MM.1S (cell line): ENCODE results near the gene CEP350.

Source experiments
- DNase-seq: peaks from one replicate; pipeline ENCODE4 v3.0.0-alpha.2; 2015
- H2AFZ ChIP-seq: fragments of 300-600 bp; sonication (generic); 2 replicates; pipeline ENCODE4 v1.6.0; 2016; ENCODE audit warnings: antibody characterized with exemption, low read length
- H3F3A ChIP-seq: fragments of 300-600 bp; sonication (generic); 2 replicates; pipeline ENCODE4 v1.6.1; 2016; ENCODE audit warnings: mild to moderate bottlenecking, antibody characterized with exemption, low read length, moderate library complexity, mixed read lengths; ENCODE audit not compliant: insufficient read depth
- H3K27ac ChIP-seq: fragments of 300-600 bp; sonication (generic); 2 replicates; pipeline ENCODE4 v1.5.1; 2016; ENCODE audit warnings: mild to moderate bottlenecking, low read length
- H3K27me3 ChIP-seq: fragments of 300-600 bp; sonication (generic); replicated peaks from 2 replicates; pipeline ENCODE4 v1.6.0; 2016; ENCODE audit warnings: low read length; ENCODE audit not compliant: insufficient read depth
- H3K36me3 ChIP-seq: fragments of 300-600 bp; sonication (generic); replicated peaks from 2 replicates; pipeline ENCODE4 v1.6.1; 2016; ENCODE audit warnings: mild to moderate bottlenecking, low read length, mixed read lengths; ENCODE audit not compliant: insufficient read depth
- H3K4me1 ChIP-seq: fragments of 300-600 bp; sonication (generic); 2 replicates; pipeline ENCODE4 v1.6.1; 2016; ENCODE audit warnings: low read length, mixed read lengths
- H3K4me2 ChIP-seq: fragments of 300-600 bp; sonication (generic); 2 replicates; pipeline ENCODE4 v1.6.0; 2016; ENCODE audit warnings: low read depth, low read length
- H3K4me3 ChIP-seq: fragments of 300-600 bp; sonication (generic); 2 replicates; pipeline ENCODE4 v1.5.1; 2016; ENCODE audit warnings: low read length, mixed read lengths
- H3K79me2 ChIP-seq: fragments of 300-600 bp; sonication (generic); 2 replicates; pipeline ENCODE4 v1.6.1; 2016; ENCODE audit warnings: mixed run types, low read length, mixed read lengths
- H3K9ac ChIP-seq: fragments of 300-600 bp; sonication (generic); 2 replicates; pipeline ENCODE4 v1.6.1; 2016; ENCODE audit warnings: low read length, mixed read lengths
- H3K9me2 ChIP-seq: fragments of 300-600 bp; sonication (generic); replicated peaks from 2 replicates; pipeline ENCODE4 v1.6.1; 2016; ENCODE audit warnings: mild to moderate bottlenecking, low read length, mixed read lengths; ENCODE audit not compliant: insufficient read depth
- H3K9me3 ChIP-seq: fragments of 300-600 bp; sonication (generic); replicated peaks from 2 replicates; pipeline ENCODE4 v1.6.1; 2016; ENCODE audit warnings: mild to moderate bottlenecking, low read length, mixed read lengths; ENCODE audit not compliant: insufficient read depth
- H4K20me1 ChIP-seq: fragments of 300-600 bp; sonication (generic); 2 replicates; pipeline ENCODE4 v1.6.1; 2016; ENCODE audit warnings: mild to moderate bottlenecking, low read length, moderate library complexity, mixed read lengths; ENCODE audit not compliant: insufficient read depth
- CTCF ChIP-seq: fragments of 300-600 bp; sonication (generic); IDR thresholded peaks from 2 replicates; pipeline ENCODE4 v1.5.1; 2016; ENCODE audit warnings: antibody characterized with exemption, low read length, mixed read lengths
- EZH2 ChIP-seq: fragments of 300-600 bp; sonication (generic); optimal IDR thresholded peaks from 2 replicates; pipeline ENCODE3; 2017; ENCODE audit warnings: low read depth, mild to moderate bottlenecking, antibody characterized with exemption, low read length, mixed read lengths
- EZH2phosphoT487 ChIP-seq: fragments of 300-600 bp; sonication (generic); IDR thresholded peaks from 2 replicates; pipeline ENCODE4 v1.6.1; 2018; ENCODE audit warnings: antibody characterized with exemption, low read length

The CEP350 gene

GRCh38 chr1:180117764-180118116, 163.1 kb downstream of the CEP350 start:
- no peak overlapping the region for H2AFZ ChIP-seq
- no peak overlapping the region for H3K4me2 ChIP-seq

DNA sequence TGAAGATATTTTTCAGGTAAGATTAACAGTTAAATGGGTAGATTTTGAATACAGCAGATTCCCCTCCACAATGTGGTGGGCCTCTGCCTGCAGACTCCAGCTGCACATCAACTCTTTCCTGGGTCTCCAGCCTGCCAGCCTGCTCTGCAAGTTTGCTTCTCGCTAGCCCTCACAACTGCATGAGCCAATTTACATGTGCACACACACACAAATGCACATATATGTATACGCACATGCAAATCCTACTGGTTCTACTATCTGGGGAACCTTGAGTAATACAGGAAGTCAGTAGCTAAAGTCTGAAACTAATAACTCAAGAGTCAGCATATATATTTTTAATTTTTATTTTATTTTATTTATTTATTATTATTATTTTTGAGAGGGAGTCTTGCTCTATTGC, 165.2 kb downstream of the CEP350 start:
- TF ChIP-seq EZH2 (no peak), EZH2phosphoT487 (no peak), CTCF (no peak)
- Histone ChIP-seq H3K27ac (no peak overlapping the region), H3F3A (no peaks in the 10 kb centered on the region), H3K9me2 (no peaks in the 10 kb centered on the region), H3K4me1 (no peaks in the 10 kb centered on the region), H2AFZ (no peak overlapping the region), H3K4me3 (no peak overlapping the region), H3K4me2 (no peak overlapping the region), H3K36me3 (no peaks in the 10 kb centered on the region), H3K79me2 (no peaks in the 10 kb centered on the region), H4K20me1 (no peaks in the 10 kb centered on the region), H3K27me3 (no peaks in the 10 kb centered on the region), H3K9ac (no peak overlapping the region), H3K9me3 (no peaks in the 10 kb centered on the region)
- DNase-seq: no peak

More at GRCh38 chr1:180117764-180118116, 163.1 kb downstream of the CEP350 start:
- no peaks in the 10 kb centered on the region for H3K27me3 ChIP-seq
- no peaks in the 10 kb centered on the region for H3K9me2 ChIP-seq
- no peak for DNase-seq
- no peaks in the 10 kb centered on the region; the same call in 1 of the 2 replicates for H3K36me3 ChIP-seq
- no peak overlapping the region for H3K27ac ChIP-seq
- H3K79me2 ChIP-seq: no peaks in the 10 kb centered on the region
- no peak overlapping the region for H3K9ac ChIP-seq
- no peak overlapping the region for H3K4me3 ChIP-seq
- H3K9me3 ChIP-seq: no peaks in the 10 kb centered on the region
- no peaks in the 10 kb centered on the region for H3K4me1 ChIP-seq
- TF ChIP-seq EZH2 (no peak), EZH2phosphoT487 (no peak), CTCF (no peak)
- H3F3A ChIP-seq: no peaks in the 10 kb centered on the region
- H4K20me1 ChIP-seq: no peaks in the 10 kb centered on the region

DNA sequence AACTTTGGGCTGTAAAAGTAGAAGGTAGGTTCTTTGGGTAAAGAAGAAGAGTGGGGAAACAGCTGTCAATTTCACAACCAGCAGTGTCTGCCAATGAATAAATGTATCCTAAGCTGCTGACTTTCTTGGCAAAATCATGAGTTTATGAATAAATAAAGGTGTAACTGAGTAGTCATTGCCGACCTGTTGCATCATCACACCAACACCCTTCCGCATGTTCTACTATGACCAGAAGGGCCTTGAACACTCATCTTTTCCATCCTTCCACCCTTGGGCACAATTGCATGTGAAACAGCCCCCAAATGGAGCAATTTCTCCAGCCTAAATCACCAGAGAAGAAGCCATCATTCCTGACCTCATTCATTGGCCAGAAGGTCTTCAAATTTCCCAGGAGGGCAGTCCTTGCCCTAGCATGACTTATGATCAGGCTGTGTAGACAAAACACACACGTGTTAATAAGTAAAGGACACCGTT, 168.9 kb downstream of the CEP350 start:
- H2AFZ ChIP-seq: no peak overlapping the region
- no peaks in the 10 kb centered on the region for H3F3A ChIP-seq
- no peaks in the 10 kb centered on the region for H3K9me2 ChIP-seq
- no peak overlapping the region for H3K27ac ChIP-seq
- H3K4me3 ChIP-seq: no peak overlapping the region
- H3K36me3 ChIP-seq: no peaks in the 10 kb centered on the region
- H3K9me3 ChIP-seq: no peaks in the 10 kb centered on the region
- no peak overlapping the region for H3K4me2 ChIP-seq
- H4K20me1 ChIP-seq: no peaks in the 10 kb centered on the region
- TF ChIP-seq EZH2phosphoT487: no peak
- TF ChIP-seq CTCF: no peak
- no peak for TF ChIP-seq EZH2
- H3K79me2 ChIP-seq: no peaks in the 10 kb centered on the region
- DNase-seq: no peak
- no peak overlapping the region for H3K9ac ChIP-seq
- H3K4me1 ChIP-seq: 0 out of 2 replicates have a peak, but pooled peaks cover 6% of the 10 kb centered on the region
- H3K27me3 ChIP-seq: no peaks in the 10 kb centered on the region
